Embryonic facial prominence (tissue), 1 donor: Measurements from ENCODE around the gene RNF207.

ENCODE experiments used
- DNase-seq: peaks from one replicate; pipeline ENCODE4 v3.0.0-alpha.2; 2016; ENCODE audit errors: extremely low spot score

The RNF207 gene

DNA sequence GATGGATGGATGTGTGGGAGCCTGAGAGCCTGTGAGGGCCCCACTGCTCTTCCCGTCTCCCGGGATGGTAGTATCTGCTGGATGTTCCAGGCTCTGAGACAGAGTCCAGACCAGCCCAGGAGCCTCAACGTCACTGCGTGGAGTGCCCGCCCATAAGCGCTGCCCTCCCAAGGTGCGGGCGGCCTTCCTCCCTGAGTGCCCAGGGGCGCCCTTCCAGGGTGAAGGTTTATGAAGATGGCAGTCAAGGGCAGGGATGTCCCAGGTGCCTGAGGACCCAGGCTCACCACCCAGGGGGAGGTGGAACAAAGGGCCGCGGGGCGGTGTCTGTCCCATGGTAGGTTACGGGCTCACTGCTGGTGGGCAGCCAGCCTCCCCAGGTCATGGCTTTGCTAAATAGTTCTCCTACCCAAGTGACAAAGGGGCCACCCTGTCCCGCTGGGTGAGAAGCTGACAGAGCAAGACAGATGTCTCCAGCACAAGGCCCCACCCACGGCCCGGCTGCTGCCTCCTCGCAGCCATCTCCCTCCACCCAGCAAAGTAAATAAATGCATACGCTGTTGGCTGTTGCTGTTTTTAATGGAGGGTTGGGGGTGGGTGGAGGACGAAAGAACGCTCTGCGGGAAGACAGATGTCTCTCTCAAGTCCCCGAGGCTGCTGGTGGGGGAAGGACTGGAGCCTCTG is 63.9 kb downstream of the RNF207 start:
- DNase-seq: no peak

DNA sequence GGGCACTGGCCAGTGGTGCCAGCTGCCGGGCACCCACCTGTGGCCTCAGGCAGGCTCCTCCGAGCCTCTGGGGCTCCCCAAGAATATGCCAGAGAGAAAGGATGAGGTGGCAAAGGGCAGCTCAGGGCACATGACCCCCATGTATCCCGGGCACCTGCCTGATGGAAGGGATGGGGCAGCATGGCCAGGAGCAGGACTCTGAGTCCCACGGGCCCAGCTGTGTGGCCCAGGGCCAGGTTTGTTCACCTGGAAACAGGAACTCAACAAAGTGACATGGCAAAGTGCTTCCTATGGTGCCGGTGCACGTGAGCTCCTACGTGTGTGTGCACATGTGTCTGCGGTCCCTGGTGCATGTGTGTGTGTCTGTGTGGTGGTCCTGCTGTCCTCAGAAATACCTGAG is 64.5 kb downstream of the RNF207 start:
- DNase-seq: no peak
